Omental fat pad (tissue), 4 donors: Measurements from ENCODE around the gene ANK2. TPM values are rescaled to one million over a fixed set of nuclear protein-coding genes. Genes with fewer than 3 reads are reported as not detected.

Experiments
- ATAC-seq: fragments of 150-250 bp; one replicate; pipeline ENCODE4 v1.9.1; 2016; ENCODE audit warnings: mild to moderate bottlenecking, moderate library complexity; ENCODE audit not compliant: low FRiP score
- DNase-seq: peaks from one replicate; pipeline ENCODE4 v3.0.0-alpha.2; 2019; ENCODE audit warnings: low spot score
- total RNA-seq, 4 donors: library from RNA; depleted of rRNA; stranded (reverse); fragments of >200 nt; gene quantifications; one replicate each; pipeline ENCODE4 v1.1.0, GENCODE V29; 2016
- TF ChIP-seq, protein P1 (sequence below), 3 donors: fragments of 450-650 bp; IDR thresholded peaks; one replicate each; pipeline ENCODE4 v1.5.1; 2016 to 2017; ENCODE audit warnings: antibody characterized with exemption in 3 of 3, mild to moderate bottlenecking in 3 of 3, moderate library complexity in 2 of 3

The ANK2 gene
- total RNA-seq, 4 donors from 2014 or later: 51.4 to 200 (median 84.9) TPM

GRCh38 chr4:113071274-113071673 lies 21.8 kb downstream of the ANK2 start:
- DNase-seq (no peak), ATAC-seq (no peak)
- TF ChIP-seq, protein P1, sequence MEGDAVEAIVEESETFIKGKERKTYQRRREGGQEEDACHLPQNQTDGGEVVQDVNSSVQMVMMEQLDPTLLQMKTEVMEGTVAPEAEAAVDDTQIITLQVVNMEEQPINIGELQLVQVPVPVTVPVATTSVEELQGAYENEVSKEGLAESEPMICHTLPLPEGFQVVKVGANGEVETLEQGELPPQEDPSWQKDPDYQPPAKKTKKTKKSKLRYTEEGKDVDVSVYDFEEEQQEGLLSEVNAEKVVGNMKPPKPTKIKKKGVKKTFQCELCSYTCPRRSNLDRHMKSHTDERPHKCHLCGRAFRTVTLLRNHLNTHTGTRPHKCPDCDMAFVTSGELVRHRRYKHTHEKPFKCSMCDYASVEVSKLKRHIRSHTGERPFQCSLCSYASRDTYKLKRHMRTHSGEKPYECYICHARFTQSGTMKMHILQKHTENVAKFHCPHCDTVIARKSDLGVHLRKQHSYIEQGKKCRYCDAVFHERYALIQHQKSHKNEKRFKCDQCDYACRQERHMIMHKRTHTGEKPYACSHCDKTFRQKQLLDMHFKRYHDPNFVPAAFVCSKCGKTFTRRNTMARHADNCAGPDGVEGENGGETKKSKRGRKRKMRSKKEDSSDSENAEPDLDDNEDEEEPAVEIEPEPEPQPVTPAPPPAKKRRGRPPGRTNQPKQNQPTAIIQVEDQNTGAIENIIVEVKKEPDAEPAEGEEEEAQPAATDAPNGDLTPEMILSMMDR (IDR thresholded peaks at IDR 0.05): no peak

DNA sequence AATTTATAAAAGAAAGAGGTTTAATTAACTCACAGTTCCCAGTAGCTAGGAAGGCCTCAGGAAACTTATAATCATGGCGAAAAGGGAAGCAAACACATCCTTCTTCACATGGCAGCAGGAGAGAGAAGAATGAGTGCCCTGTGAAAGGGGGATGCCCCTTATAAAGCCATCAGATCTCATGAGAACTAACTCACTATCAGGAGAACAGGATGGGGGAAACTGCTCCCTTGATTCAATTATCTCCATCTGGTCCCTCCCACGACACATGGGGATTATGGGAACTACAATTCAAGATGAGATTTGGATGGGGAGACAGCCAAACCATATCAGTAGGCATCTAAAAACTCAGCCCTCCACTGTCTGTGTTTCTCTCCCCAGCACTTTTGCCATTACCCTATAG lies 22.4 kb downstream of the ANK2 start:
- TF ChIP-seq, protein P1 (IDR thresholded peaks at IDR 0.05): no peak
- no peak for ATAC-seq
- no peak for DNase-seq

DNA sequence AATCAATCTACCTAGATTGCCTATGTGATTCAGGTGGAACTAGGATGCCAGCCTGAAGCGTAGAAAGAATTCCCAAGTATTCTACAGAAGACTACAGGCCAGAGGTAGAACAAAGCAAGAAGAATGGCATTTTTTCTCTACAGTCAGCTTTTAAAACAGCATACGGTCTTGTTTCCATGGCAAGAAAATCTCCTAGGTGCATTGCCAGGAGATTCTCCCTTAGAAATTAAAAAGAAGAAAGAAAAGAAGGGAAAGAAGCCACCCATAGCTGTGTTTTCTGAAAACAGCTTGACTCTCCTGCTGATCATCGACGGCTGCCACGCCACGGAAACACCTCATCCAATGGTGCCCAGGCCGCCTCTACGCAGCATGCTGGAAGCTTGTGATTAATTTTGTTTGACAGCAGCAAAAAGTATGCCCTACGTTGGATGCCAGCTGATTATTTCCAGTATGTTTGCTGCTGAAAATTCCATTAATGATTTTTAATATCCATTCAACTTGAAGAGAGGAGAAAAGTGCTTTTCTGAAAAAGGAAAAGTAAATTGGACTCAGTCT lies 24.1 kb downstream of the ANK2 start:
- ATAC-seq (no peak), DNase-seq (no peak)
- TF ChIP-seq, protein P1 (IDR thresholded peaks at IDR 0.05): no peak

DNA sequence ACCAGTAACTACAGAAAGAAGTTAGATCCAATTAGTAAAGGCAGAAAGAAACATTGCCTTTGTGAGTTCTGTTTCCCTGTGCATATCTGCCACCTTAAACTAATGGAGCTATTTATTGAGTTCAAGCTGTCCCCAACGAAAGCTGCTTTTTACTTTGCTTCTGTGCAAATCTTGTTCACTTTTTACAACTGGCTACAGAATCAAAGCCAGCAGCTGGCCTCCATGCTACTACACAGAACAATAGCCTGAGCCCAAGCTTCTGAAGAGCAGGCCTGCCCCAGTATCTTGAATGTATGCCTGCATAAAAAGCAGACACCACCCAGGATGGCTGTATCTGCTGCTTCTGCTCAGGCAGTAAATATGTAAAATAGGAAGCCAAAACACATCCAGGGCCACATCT lies 28.1 kb downstream of the ANK2 start:
- TF ChIP-seq, protein P1 (IDR thresholded peaks at IDR 0.05): no peak
- ATAC-seq (no peak), DNase-seq (no peak)

GRCh38 chr4:113078066-113078465 lies 28.6 kb downstream of the ANK2 start:
- TF ChIP-seq, protein P1 (IDR thresholded peaks at IDR 0.05): no peak
- DNase-seq: no peak
- ATAC-seq: no peak

DNA sequence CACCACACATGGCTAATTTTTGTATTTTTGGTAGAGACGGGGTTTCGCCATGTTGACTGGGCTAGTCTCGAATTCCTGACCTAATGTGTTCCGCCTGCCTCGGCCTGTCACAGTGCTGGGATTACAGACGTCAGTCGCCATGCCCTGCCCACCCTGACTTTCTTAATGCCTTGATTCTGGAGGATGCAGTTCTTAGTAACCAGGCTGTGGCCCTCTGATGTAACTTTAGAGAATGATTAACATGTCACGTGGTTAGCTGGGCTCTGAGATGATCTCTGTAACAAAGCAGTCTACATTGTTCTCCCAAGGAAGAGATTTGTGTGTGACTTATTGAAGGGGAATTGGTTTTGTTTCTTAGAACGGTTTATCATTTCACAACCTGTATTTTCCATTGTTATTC lies 30.6 kb downstream of the ANK2 start:
- TF ChIP-seq, protein P1 (IDR thresholded peaks at IDR 0.05): no peak
- DNase-seq: no peak
- ATAC-seq: no peak

- TF ChIP-seq, protein P1 (IDR thresholded peaks at IDR 0.05): no peak
- DNase-seq: no peak
- no peak for ATAC-seq
These were observed 31.2 kb downstream of the ANK2 start for GRCh38 chr4:113080624-113081023.
